HEK293 (cell line): ENCODE data around the gene WDR82.

ENCODE experiments used
- CTCF ChIA-PET: fragments of 350-600 bp; formaldehyde crosslinking; extraction: SDS; loops from one replicate; lab custom pipeline; 2021; ENCODE audit warnings: antibody characterized with exemption; lab: Yijun Ruan, JAX
- POLR2A ChIA-PET: fragments of 300-600 bp; formaldehyde crosslinking; extraction: SDS; loops from one replicate; lab custom pipeline; 2020; ENCODE audit warnings: antibody characterized with exemption, inconsistent platforms; lab: Yijun Ruan, JAX
- H3K27ac ChIP-seq: fragments of 200-500 bp; sonication (Bioruptor generic); 2 replicates; pipeline ENCODE4 v1.5.1; 2014; ENCODE audit warnings: low read depth, low read length, control low read depth, inconsistent platforms; ENCODE audit errors: extremely low read depth
- H3K36me3 ChIP-seq, 2 experiments: fragments of 200-500 bp in 1 of 2; sonication (Bioruptor generic) in 1 of 2; 1 replicate in 1 of 2; 2 replicates in 1 of 2; pipeline ENCODE4 v1.5.1; 2014 to 2017; ENCODE audit warnings: inconsistent platforms in 2 of 2, low read length in 2 of 2; ENCODE audit not compliant: control insufficient read depth in 2 of 2, insufficient read depth in 1 of 2
- H3K4me1 ChIP-seq: fragments of 200-500 bp; sonication (Bioruptor generic); 2 replicates; pipeline ENCODE4 v1.5.1; 2014; ENCODE audit warnings: mild to moderate bottlenecking, low read length, inconsistent platforms; ENCODE audit not compliant: control insufficient read depth, insufficient read depth
- H3K4me3 ChIP-seq: 2 replicates; pipeline ENCODE4 v1.5.1; 2011; ENCODE audit warnings: low read depth, mild to moderate bottlenecking, control low read depth, low read length, moderate library complexity
- H3K9me3 ChIP-seq: fragments of 200-500 bp; sonication (Bioruptor generic); 2 replicates; pipeline ENCODE4 v1.5.1; 2014; ENCODE audit warnings: low read depth, low read length, inconsistent platforms; ENCODE audit not compliant: control insufficient read depth, insufficient read depth
- BCL11B ChIP-seq: fragments of 450-650 bp; formaldehyde crosslinking; IDR thresholded peaks from 2 replicates; pipeline ENCODE4 v1.5.1; 2016; ENCODE audit warnings: low read depth, missing biosample characterization, missing genetic modification characterization
- ELK4 ChIP-seq: IDR thresholded peaks from 2 replicates; pipeline ENCODE4 v1.6.1; 2011; ENCODE audit warnings: mild to moderate bottlenecking, low read depth, low read length, borderline replicate concordance
- GLI2 ChIP-seq: fragments of 450-650 bp; formaldehyde crosslinking; IDR thresholded peaks from 2 replicates; pipeline ENCODE4; 2017; ENCODE audit warnings: missing biosample characterization, missing genetic modification characterization, low read depth, borderline replicate concordance
- MYNN ChIP-seq: fragments of 450-650 bp; formaldehyde crosslinking; IDR thresholded peaks from 2 replicates; pipeline ENCODE4 v1.5.1; 2016; ENCODE audit warnings: missing biosample characterization, missing genetic modification characterization, borderline replicate concordance
- REST ChIP-seq: fragments of 450-650 bp; formaldehyde crosslinking; IDR thresholded peaks from 2 replicates; pipeline ENCODE4 v1.5.1; 2016; ENCODE audit warnings: missing biosample characterization, missing genetic modification characterization
- SALL2 ChIP-seq: fragments of 450-650 bp; formaldehyde crosslinking; IDR thresholded peaks from 2 replicates; pipeline ENCODE4 v1.5.0; 2017; ENCODE audit warnings: missing biosample characterization, mild to moderate bottlenecking, missing genetic modification characterization, borderline replicate concordance
- ZIC2 ChIP-seq: fragments of 450-650 bp; formaldehyde crosslinking; IDR thresholded peaks from 2 replicates; pipeline ENCODE4 v1.5.1; 2016; ENCODE audit warnings: missing biosample characterization, missing genetic modification characterization
- ZNF175 ChIP-seq: fragments of 450-650 bp; formaldehyde crosslinking; IDR thresholded peaks from 2 replicates; pipeline ENCODE4 v1.5.1; 2016; ENCODE audit warnings: missing biosample characterization, missing genetic modification characterization
- ZNF362 ChIP-seq: fragments of 450-650 bp; formaldehyde crosslinking; IDR thresholded peaks from 2 replicates; pipeline ENCODE4 v1.5.1; 2016; ENCODE audit warnings: missing biosample characterization, missing genetic modification characterization
- ZNF394 ChIP-seq: fragments of 450-650 bp; formaldehyde crosslinking; IDR thresholded peaks from 2 replicates; pipeline ENCODE4 v1.5.1; 2016; ENCODE audit warnings: missing biosample characterization, missing genetic modification characterization, mild to moderate bottlenecking, moderate library complexity, borderline replicate concordance
- ZNF426 ChIP-seq: fragments of 450-650 bp; formaldehyde crosslinking; IDR thresholded peaks from 2 replicates; pipeline ENCODE4 v1.5.1; 2017; ENCODE audit warnings: missing biosample characterization, missing genetic modification characterization, mild to moderate bottlenecking, inconsistent platforms, moderate library complexity
- ZNF548 ChIP-seq: fragments of 450-650 bp; formaldehyde crosslinking; IDR thresholded peaks from 2 replicates; pipeline ENCODE4 v1.5.1; 2016; ENCODE audit warnings: missing biosample characterization, missing genetic modification characterization
- ZNF645 ChIP-seq: fragments of 450-650 bp; formaldehyde crosslinking; IDR thresholded peaks from 2 replicates; pipeline ENCODE4; 2016; ENCODE audit warnings: missing biosample characterization, missing genetic modification characterization
- ZNF654 ChIP-seq: fragments of 450-650 bp; formaldehyde crosslinking; IDR thresholded peaks from 2 replicates; pipeline ENCODE4 v1.5.1; 2016; ENCODE audit warnings: low read depth, missing biosample characterization, missing genetic modification characterization
- ZNF692 ChIP-seq: fragments of 450-650 bp; formaldehyde crosslinking; IDR thresholded peaks from 2 replicates; pipeline ENCODE4 v1.5.1; 2016; ENCODE audit warnings: missing biosample characterization, missing genetic modification characterization
- ZNF704 ChIP-seq: fragments of 450-650 bp; formaldehyde crosslinking; IDR thresholded peaks from 2 replicates; pipeline ENCODE4 v1.5.1; 2016; ENCODE audit warnings: missing biosample characterization, missing genetic modification characterization

WDR82 gene

GRCh38 chr3:52210550-52211046 is 67.9 kb downstream of the WDR82 start:
- TF ChIP-seq BCL11B (tag by site-specific recombination) = no peak
- no peak for TF ChIP-seq ZNF426 (tag by site-specific recombination)
- no peak for TF ChIP-seq ZNF692 (tag by site-specific recombination)
- TF ChIP-seq ZNF704 = no peak
- TF ChIP-seq ZNF548 (tag by site-specific recombination) = no peak
- no peak for TF ChIP-seq ZIC2 (tag by site-specific recombination)
- no peak for TF ChIP-seq MYNN (tag by site-specific recombination)
- TF ChIP-seq ZNF654 (tag by site-specific recombination) = no peak
- no peak for TF ChIP-seq GLI2 (tag by site-specific recombination)
- no peak for TF ChIP-seq ZNF362
- no peak for TF ChIP-seq ZNF175
- no peak for TF ChIP-seq ZNF394 (tag by site-specific recombination)
- no peak for TF ChIP-seq ZNF645
- TF ChIP-seq ELK4 = no peak
- no peak for TF ChIP-seq SALL2
- no peak for TF ChIP-seq REST (tag by site-specific recombination)
- Histone ChIP-seq H3K4me1 (no peaks in the 10 kb centered on the region), H3K27ac (no peak overlapping the region), H3K4me3 (no peak overlapping the region), H3K36me3 (peaks cover 40 to 97% of the 10 kb centered on the region in 2 experiments; a peak in 2 of 3 replicates), H3K9me3 (no peaks in the 10 kb centered on the region)
- CTCF ChIA-PET = interaction anchor here (0.6 to 3.6 kb wide), 3 partner anchors 10 to 238 kb away, joined by 3 to 20 read pairs (median 4); no protein-coding TSS in a partner anchor
- POLR2A ChIA-PET = no interaction called here
